ENCODE data around the gene GPR157. TPM values are rescaled to one million over a fixed set of nuclear protein-coding genes. Genes with fewer than 3 reads are reported as not detected.
A peak's percentile ranks its signal among the peaks of the same experiment; 100 is the strongest.

Gene GPR157
- total RNA-seq, 2 donors from 2014 or later, result 2.3 to 5.0 TPM

GRCh38 chr1:9165396-9165795, 36.5 kb upstream of the GPR157 start:
- H3K27ac ChIP-seq (ENCODE audit: low read depth, low read length), result no peak overlapping the region
- peak overlapping the region; percentile 76 for H3K27ac Mint-ChIP-seq

GRCh38 chr1:9164919-9165318, 36.0 kb upstream of the GPR157 start:
- H3K27me3 Mint-ChIP-seq (ENCODE audit: insufficient read depth), result no peaks in the 10 kb centered on the region
- no peaks in the 10 kb centered on the region for H3K9me3 Mint-ChIP-seq
- H3K9me3 ChIP-seq (ENCODE audit: control insufficient read depth, low read length), result no peaks in the 10 kb centered on the region
- no peaks in the 10 kb centered on the region for H3K36me3 Mint-ChIP-seq (ENCODE audit: low read depth)
- no peaks in the 10 kb centered on the region for H3K27me3 ChIP-seq (ENCODE audit: control insufficient read depth, insufficient read depth, low read length, poor library complexity, severe bottlenecking)
- no peaks in the 10 kb centered on the region for H3K36me3 ChIP-seq (ENCODE audit: control insufficient read depth, insufficient read depth, low read length)
- no peak overlapping the region for H3K4me3 ChIP-seq (ENCODE audit: low read length)
- peak overlapping the region; percentile 76 for H3K27ac Mint-ChIP-seq
- no peak overlapping the region for H3K4me3 Mint-ChIP-seq
- H3K4me1 Mint-ChIP-seq, result peaks cover 25% of the 10 kb centered on the region
- no peak overlapping the region for H3K9ac ChIP-seq (ENCODE audit: extremely low read depth, low read length, poor library complexity, severe bottlenecking)
- H3K4me1 ChIP-seq (ENCODE audit: control insufficient read depth, insufficient read depth, low read length), result peaks cover 17% of the 10 kb centered on the region
- H3K27ac ChIP-seq (ENCODE audit: low read depth, low read length), result no peak overlapping the region
- peak; percentile 74 for DNase-seq
- 67 to 73% methylated on average over 5 to 7 of the region's 7 CpGs for WGBS, 2 experiments (ENCODE audit: insufficient coverage in 1 of 2, insufficient read length in 1 of 2)
- no peak for TF ChIP-seq CTCF (conservative IDR thresholded peaks at IDR 0.05)

More at GRCh38 chr1:9165396-9165795, 36.5 kb upstream of the GPR157 start:
- 80% methylated on average over 4 to 7 of the region's 7 CpGs for WGBS, 2 experiments (ENCODE audit: insufficient coverage in 1 of 2, insufficient read length in 1 of 2)
- Histone ChIP-seq H3K9me3 (ENCODE audit: control insufficient read depth, low read length) (no peaks in the 10 kb centered on the region), H3K27me3 (ENCODE audit: control insufficient read depth, insufficient read depth, low read length, poor library complexity, severe bottlenecking) (no peaks in the 10 kb centered on the region), H3K4me3 (ENCODE audit: low read length) (no peak overlapping the region), H3K4me1 (ENCODE audit: control insufficient read depth, insufficient read depth, low read length) (peaks cover 17% of the 10 kb centered on the region), H3K9ac (ENCODE audit: extremely low read depth, low read length, poor library complexity, severe bottlenecking) (no peak overlapping the region), H3K36me3 (ENCODE audit: control insufficient read depth, insufficient read depth, low read length) (no peaks in the 10 kb centered on the region)
- no peaks in the 10 kb centered on the region for H3K36me3 Mint-ChIP-seq (ENCODE audit: low read depth)
- TF ChIP-seq CTCF (conservative IDR thresholded peaks at IDR 0.05), result no peak
- no peaks in the 10 kb centered on the region for H3K27me3 Mint-ChIP-seq (ENCODE audit: insufficient read depth)
- peaks cover 25% of the 10 kb centered on the region for H3K4me1 Mint-ChIP-seq
- no peaks in the 10 kb centered on the region for H3K9me3 Mint-ChIP-seq
- H3K4me3 Mint-ChIP-seq, result no peak overlapping the region
- peak; percentile 66 for DNase-seq

GRCh38 chr1:9164532-9164900, 35.6 kb upstream of the GPR157 start:
- Mint-ChIP-seq H3K9me3 (no peaks in the 10 kb centered on the region), H3K4me3 (no peak overlapping the region), H3K4me1 (peaks cover 25% of the 10 kb centered on the region), H3K27me3 (ENCODE audit: insufficient read depth) (no peaks in the 10 kb centered on the region), H3K27ac (peak overlapping the region; percentile 87), H3K36me3 (ENCODE audit: low read depth) (no peaks in the 10 kb centered on the region)
- no peak for TF ChIP-seq CTCF (conservative IDR thresholded peaks at IDR 0.05)
- Histone ChIP-seq H3K36me3 (ENCODE audit: control insufficient read depth, insufficient read depth, low read length) (no peaks in the 10 kb centered on the region), H3K9me3 (ENCODE audit: control insufficient read depth, low read length) (no peaks in the 10 kb centered on the region), H3K4me1 (ENCODE audit: control insufficient read depth, insufficient read depth, low read length) (peaks cover 17% of the 10 kb centered on the region), H3K27me3 (ENCODE audit: control insufficient read depth, insufficient read depth, low read length, poor library complexity, severe bottlenecking) (no peaks in the 10 kb centered on the region), H3K9ac (ENCODE audit: extremely low read depth, low read length, poor library complexity, severe bottlenecking) (no peak overlapping the region), H3K4me3 (ENCODE audit: low read length) (no peak overlapping the region), H3K27ac (ENCODE audit: low read depth, low read length) (no peak overlapping the region)
- WGBS, 2 experiments (ENCODE audit: insufficient coverage in 1 of 2, insufficient read length in 1 of 2), result 66 to 78% methylated on average over 1 to 4 of the region's 4 CpGs
- no peak for DNase-seq
